Measurements from ENCODE around the gene ZNF821. TPM values are rescaled to one million over a fixed set of nuclear protein-coding genes. Genes with fewer than 3 reads are reported as not detected.

Gene ZNF821
- 13.6 and 14.1 TPM in 2 replicates for total RNA-seq (2021; fragmentation: NEBNext Ultra II Directional; extraction: Animal tissue kit (Norgen Biotek cat#: 25700))
- 9.5 and 12.4 TPM in 2 replicates for polyA plus RNA-seq (2011; rRNA removed)
- 13.4 TPM for polyA plus RNA-seq (2011; cell fraction: cytosol; rRNA removed)
- 16.8 TPM for polyA plus RNA-seq (2011; cell fraction: nucleus; rRNA removed)
- polyA plus RNA-seq (2012, experiment 1 of 2) = 9.8 to 11.9 TPM (median 10.4 TPM) in 4 replicates
- 10.7 TPM for polyA plus RNA-seq (2012, experiment 2 of 2)
- 6.8 TPM for polyA plus RNA-seq (2013, experiment 1 of 2)
- polyA plus RNA-seq (2013, experiment 2 of 2) = 6.1 TPM
- 7.1 and 8.1 TPM in 2 replicates for polyA minus RNA-seq (2011; rRNA and poly(A)+ RNA removed)
- polyA minus RNA-seq (2011; cell fraction: cytosol; rRNA and poly(A)+ RNA removed) = 7.2 TPM
- 11.2 TPM for polyA minus RNA-seq (2011; cell fraction: nucleus; rRNA and poly(A)+ RNA removed)
- long read RNA-seq, experiment 1, partial matches to known transcripts = 0 of 9 reads
- long read RNA-seq, experiment 1, other reads (novel, unspliced or antisense) = 9 of 9 reads
- long read RNA-seq, experiment 2, partial matches to known transcripts = 5 of 9 reads
- long read RNA-seq, experiment 2, other reads (novel, unspliced or antisense) = 4 of 9 reads

- WGBS, 2 experiments (ENCODE audit: extremely low coverage in 1 of 2, insufficient coverage in 1 of 2, insufficient read length in 1 of 2, insufficient replicate concordance in 2 of 2, low coverage in 1 of 2, low lambda C conversion rate in 2 of 2, missing lambda C conversion rate in 1 of 2) = 1% methylated on average over 36 of the region's 85 CpGs; no CpG with 5 or more reads in 1 of the 2 experiments
- Histone ChIP-seq H2BK15ac (ENCODE audit: low read length) (peak within 1 kb of the TSS; percentile 8; the same call in 1 of the 2 replicates), H4K91ac (replicated peaks; ENCODE audit: insufficient read length, low read length) (no peak within 1 kb of the TSS), H3K9me3 (ENCODE audit: insufficient read depth in 2 of 2, low read depth in 1 of 2, low read length in 1 of 2) (no peaks in the 10 kb centered on the region), H3K36me3 (ENCODE audit: control insufficient read depth in 2 of 4, insufficient read depth in 4 of 4, low read length in 3 of 4) (peaks cover 1 to 18% (median 10%) of the 10 kb centered on the region in 4 experiments; a peak in 7 of 8 replicates), H3K4ac (replicated peaks; ENCODE audit: insufficient read length, low read depth, low read length) (peak within 1 kb of the TSS; percentile 72), H3K14ac (ENCODE audit: insufficient read length) (no peak within 1 kb of the TSS), H3K9ac (replicated peaks in 1 of 4; ENCODE audit: extremely low read depth in 1 of 4, low read depth in 3 of 4, low read length in 3 of 4) (peak within 1 kb of the TSS; percentile 65 to 92 (median 87)), H4K5ac (ENCODE audit: insufficient read length, low read depth, low read length) (peak within 1 kb of the TSS; percentile 75), H4K20me1 (replicated peaks in 1 of 2; ENCODE audit: control insufficient read depth in 1 of 2, insufficient read depth in 2 of 2, low read length in 2 of 2) (no peaks in the 10 kb centered on the region), H2AK5ac (ENCODE audit: low read depth, low read length) (no peak within 1 kb of the TSS), H2BK120ac (replicated peaks; ENCODE audit: low read depth, low read length) (no peak within 1 kb of the TSS), H3K18ac (ENCODE audit: extremely low read depth, low read length) (peak within 1 kb of the TSS; percentile 73), H3K4me1 (replicated peaks in 1 of 4; ENCODE audit: control insufficient read depth in 3 of 4, insufficient read depth in 4 of 4, low read length in 3 of 4) (peaks cover 6 to 10% (median 7%) of the 10 kb centered on the region in 4 experiments; a peak in 6 of 7 replicates), H3K79me1 (ENCODE audit: low read depth, low read length) (no peaks in the 10 kb centered on the region; the same call in 1 of the 2 replicates), H3K79me2 (ENCODE audit: control insufficient read depth in 1 of 2, insufficient read depth in 2 of 2, low read length in 2 of 2) (no peaks in the 10 kb centered on the region), H3K4me2 (ENCODE audit: insufficient read depth in 1 of 2, low read depth in 2 of 2, low read length in 2 of 2) (peak within 1 kb of the TSS; percentile 88 to 93), H2AFZ (ENCODE audit: low read length) (peak within 1 kb of the TSS; percentile 69; the same call in 1 of the 2 replicates), H4K8ac (ENCODE audit: extremely low read depth, insufficient read depth, low read length) (peak within 1 kb of the TSS; percentile 99), H3K23me2 (ENCODE audit: low read depth, low read length) (peaks cover 9% of the 10 kb centered on the region; the same call in 1 of the 2 replicates), H3K27me3 (replicated peaks in 1 of 4; ENCODE audit: control insufficient read depth in 3 of 4, extremely low read depth in 1 of 4, insufficient read depth in 3 of 4, low read length in 3 of 4) (no peaks in the 10 kb centered on the region), H3K56ac (replicated peaks; ENCODE audit: insufficient read length, low read depth, low read length) (peak within 1 kb of the TSS; percentile 32), H2BK20ac (ENCODE audit: low read length) (no peak within 1 kb of the TSS), H2BK5ac (ENCODE audit: low read depth, low read length) (peak within 1 kb of the TSS; percentile 81; the same call in 1 of the 2 replicates), H3K27ac (ENCODE audit: low read depth, low read length) (peak within 1 kb of the TSS; percentile 90), H3K23ac (ENCODE audit: insufficient read length) (no peak within 1 kb of the TSS), H2BK12ac (ENCODE audit: low read depth, low read length) (no peak within 1 kb of the TSS; the same call in 1 of the 2 replicates), H3K4me3 (ENCODE audit: extremely low read depth in 1 of 4, insufficient read depth in 2 of 4, low read depth in 3 of 4, low read length in 4 of 4) (peak within 1 kb of the TSS; percentile 70 to 98 (median 79))
- CTCF ChIA-PET (ENCODE audit: partially characterized antibody) = interaction anchor here (0.6 to 4.6 kb wide), 17 partner anchors 10 to 216 kb away, joined by 3 to 57 read pairs (median 7); partner anchors contain the start of gene IST1
- FAIRE-seq (no peak), DNase-seq (ENCODE audit: low read depth in 1 of 2, low spot score in 2 of 2) (peak; percentile 73 to 95)
- POLR2A ChIA-PET (ENCODE audit: partially characterized antibody) = interaction anchor here (0.9 to 5.4 kb wide), 12 partner anchors 12 to 209 kb away, joined by 3 to 70 read pairs (median 3); partner anchors contain the start of genes ATXN1L, DHX38, IST1 and TXNL4B
- TF ChIP-seq MAX (IDR thresholded peaks at IDR 0.05) (no peak), CEBPB (IDR thresholded peaks at IDR 0.05; ENCODE audit: low read depth, low read length) (no peak), KDM5A (IDR thresholded peaks at IDR 0.05; ENCODE audit: low read length) (peak; percentile 53; the same call in 1 of the 2 replicates), SIN3A (conservative IDR thresholded peaks at IDR 0.05 in 1 of 2, IDR thresholded peaks at IDR 0.05 in 1 of 2; ENCODE audit: low read depth in 1 of 2, low read length in 2 of 2) (peak in 1 of 2 experiments; percentile 85; a peak in 3 of 4 replicates), YY1 (IDR thresholded peaks at IDR 0.05; ENCODE audit: low read depth, low read length) (peak; percentile 91; the same call in 1 of the 2 replicates), TAF7 (optimal IDR thresholded peaks at IDR 0.05; ENCODE audit: borderline replicate concordance, low read depth, low read length) (no peak), MAFK (IDR thresholded peaks at IDR 0.05; ENCODE audit: low read depth, low read length) (no peak), GABPA (IDR thresholded peaks at IDR 0.05; ENCODE audit: borderline replicate concordance, insufficient read depth, low read length) (no peak)
Observed at GRCh38 chr16:71883849-71884638, at the start of gene ZNF821. ZNF821 (minus strand) TSS chr16:71884182; CDS start chr16:71879946, 4,236 bp downstream.
